Epidermal melanocyte (primary cell): Measurements from ENCODE around the gene CTSZ.
"Not testable (repeated sequence)": the region's sequence is repeated elsewhere in the genome, so short reads cannot be mapped to it uniquely, and the experiment has no call there.

Experiments used
- DNase-seq: peaks from one replicate; pipeline ENCODE4 v3.0.0; 2011; ENCODE audit warnings: low spot score; ENCODE audit not compliant: insufficient read length

CTSZ gene

DNA sequence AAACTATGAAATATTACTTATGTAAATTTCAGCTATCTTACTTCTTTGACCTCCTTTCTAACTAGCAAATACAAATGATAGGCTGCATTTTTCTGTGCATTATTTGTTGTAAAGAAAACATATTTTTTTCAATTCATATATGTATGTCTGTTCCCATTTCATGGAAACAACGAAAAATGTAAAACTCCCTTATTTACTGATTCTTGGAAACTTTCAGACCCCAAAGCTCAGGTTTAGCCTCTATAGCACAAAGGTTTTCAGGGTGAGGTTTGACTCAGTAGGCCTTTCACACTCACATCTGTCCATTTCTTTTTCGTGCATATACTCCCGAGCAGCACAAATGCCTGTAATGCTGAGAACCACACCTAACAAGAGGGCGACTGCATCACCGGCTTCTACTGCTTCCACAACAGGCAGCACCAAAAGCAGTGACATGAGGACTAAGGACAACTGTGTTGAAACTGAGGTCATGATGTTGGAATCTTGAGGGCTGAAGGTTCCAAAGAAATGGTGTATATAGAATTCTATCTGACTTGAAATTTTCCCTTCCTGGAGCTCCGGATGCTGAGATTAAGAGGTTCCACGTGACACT, 59.2 kb downstream of the CTSZ start:
- not testable (repeated sequence) for DNase-seq

DNA sequence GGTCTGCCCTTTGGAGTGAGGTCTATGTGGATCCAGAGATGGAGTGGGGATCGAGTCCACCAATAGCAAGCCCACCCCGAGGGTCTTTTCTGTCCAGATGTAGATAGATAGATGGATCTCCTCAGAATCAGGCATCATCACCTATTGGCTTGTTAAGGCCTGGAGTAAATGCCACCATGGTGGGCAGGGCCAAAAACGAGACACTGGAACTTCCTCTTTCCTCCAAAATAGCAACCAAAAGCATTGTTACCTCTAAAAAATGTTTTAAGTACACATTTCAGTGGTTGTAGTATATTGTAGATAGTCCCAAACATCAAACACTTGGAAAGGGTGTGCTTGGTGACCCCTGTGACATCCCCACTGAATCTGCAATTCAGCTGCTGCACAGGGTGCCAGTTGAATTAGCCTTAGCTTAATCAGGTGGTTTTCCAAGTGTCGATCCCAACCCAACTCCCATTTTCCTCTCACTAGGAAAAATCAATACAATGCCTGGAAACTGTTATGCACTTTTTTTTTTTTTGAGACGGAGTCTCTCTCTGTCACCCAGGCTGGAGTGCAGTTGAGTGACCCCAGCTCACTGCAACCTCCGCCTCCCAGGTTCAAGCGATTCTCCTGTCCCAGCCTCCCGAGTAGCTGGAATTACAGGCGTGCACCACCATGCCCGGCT, 61.0 kb downstream of the CTSZ start:
- DNase-seq = no peak
